HG03135 (cell line): Measurements from ENCODE around the gene PBX4.

Experiments used
- ATAC-seq: cut with Tn5 transposase; IDR thresholded peaks from one replicate; pipeline ENCODE4 v1.9.1; 2021; ENCODE audit warnings: mild to moderate bottlenecking, moderate library complexity; ENCODE audit not compliant: unreplicated experiment

PBX4 gene

GRCh38 chr19:19541616-19542015 lies 76.9 kb downstream of the PBX4 start:
- ATAC-seq: no peak

GRCh38 chr19:19540715-19541515 lies 77.6 kb downstream of the PBX4 start:
- no peak for ATAC-seq

GRCh38 chr19:19540064-19540714 lies 78.3 kb downstream of the PBX4 start:
- ATAC-seq: no peak

- ATAC-seq: no peak
Observed at GRCh38 chr19:19539698-19540063, 78.8 kb downstream of the PBX4 start.

- no peak for ATAC-seq
Observed at GRCh38 chr19:19538785-19539166, 79.7 kb downstream of the PBX4 start.

GRCh38 chr19:19538061-19538784 lies 80.3 kb downstream of the PBX4 start, which contains the start of gene CILP2:
Gene CILP2 (plus strand): TSS chr19:19538265. CDS start chr19:19538350, 85 bp downstream.
- ATAC-seq: no peak

GRCh38 chr19:19537075-19538048 lies 81.1 kb downstream of the PBX4 start:
- ATAC-seq: no peak

- ATAC-seq: no peak
Observed at GRCh38 chr19:19535311-19536191, 82.9 kb downstream of the PBX4 start.

GRCh38 chr19:19534556-19535265 lies 83.8 kb downstream of the PBX4 start:
- no peak for ATAC-seq

- ATAC-seq: no peak
Observed at GRCh38 chr19:19533841-19534240, 84.6 kb downstream of the PBX4 start.

- ATAC-seq: no peak
Observed at GRCh38 chr19:19532806-19533701, 85.4 kb downstream of the PBX4 start.

- ATAC-seq: peak; percentile 62
Observed at GRCh38 chr19:19531951-19532805, 86.3 kb downstream of the PBX4 start.

- no peak for ATAC-seq
Observed at GRCh38 chr19:19530889-19531288, 87.6 kb downstream of the PBX4 start.

- no peak for ATAC-seq
Observed at GRCh38 chr19:19530423-19530804, 88.1 kb downstream of the PBX4 start.

- no peak for ATAC-seq
Observed at GRCh38 chr19:19529783-19530422, 88.6 kb downstream of the PBX4 start.

GRCh38 chr19:19528721-19529490 lies 89.6 kb downstream of the PBX4 start, which contains the start of gene YJEFN3:
Gene YJEFN3 (plus strand): TSS chr19:19528911. CDS start chr19:19528933, 22 bp downstream.
- no peak for ATAC-seq
